HG03280 (cell line): ENCODE results near the gene PALM2AKAP2.

Source experiments
- ATAC-seq: cut with Tn5 transposase; IDR thresholded peaks from one replicate; pipeline ENCODE4 v1.9.1; 2021; ENCODE audit warnings: mild to moderate bottlenecking, moderate library complexity; ENCODE audit not compliant: unreplicated experiment

PALM2AKAP2 gene

GRCh38 chr9:109779711-109780452 lies at the start of gene PALM2AKAP2:
Gene PALM2AKAP2 (plus strand): TSS chr9:109780198. CDS start chr9:109780489, 291 bp downstream.
- ATAC-seq = no peak

DNA sequence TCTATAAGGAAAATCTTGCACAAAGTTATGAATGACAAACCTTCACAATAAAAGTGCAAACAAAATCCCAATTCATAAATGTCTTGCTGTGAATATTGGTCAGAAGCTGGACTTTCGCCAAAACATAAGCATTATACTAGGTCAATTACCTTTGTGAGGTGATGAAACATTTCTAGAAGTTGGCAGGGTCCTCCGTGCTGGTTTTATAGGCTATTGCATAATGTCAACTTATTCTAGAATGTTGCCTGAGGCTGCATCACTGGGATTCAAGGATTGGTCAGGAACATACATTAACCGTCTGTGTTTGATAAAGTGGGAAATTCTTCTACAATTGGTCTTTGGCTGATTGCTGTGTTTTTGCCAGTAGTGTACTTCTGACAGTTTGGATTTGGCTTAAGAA lies 49.8 kb upstream of the PALM2AKAP2 start:
- ATAC-seq = no peak

- ATAC-seq = no peak
These were observed 46.3 kb upstream of the PALM2AKAP2 start for GRCh38 chr9:109733690-109734089.

DNA sequence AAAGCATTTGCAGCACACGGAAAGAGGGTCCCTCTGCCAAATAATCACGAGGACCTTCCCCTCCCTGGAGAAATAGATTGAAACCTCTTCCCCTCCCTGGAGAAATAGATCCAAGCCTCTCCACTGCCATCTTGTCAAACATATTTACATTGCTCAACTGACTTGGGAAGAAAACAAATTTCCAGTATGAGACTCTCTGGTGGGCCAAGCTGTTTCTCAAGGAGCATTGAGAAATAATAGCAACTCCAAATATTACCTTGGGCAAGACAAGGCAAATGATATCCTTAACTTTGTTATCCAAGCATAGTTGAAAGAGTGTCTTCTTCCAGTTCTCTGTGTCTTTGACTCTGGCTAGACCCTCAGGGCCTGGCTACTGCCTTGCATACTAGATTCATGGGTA lies 45.2 kb upstream of the PALM2AKAP2 start:
- ATAC-seq = no peak

- no peak for ATAC-seq
These were observed 44.2 kb upstream of the PALM2AKAP2 start for GRCh38 chr9:109735801-109736200.

DNA sequence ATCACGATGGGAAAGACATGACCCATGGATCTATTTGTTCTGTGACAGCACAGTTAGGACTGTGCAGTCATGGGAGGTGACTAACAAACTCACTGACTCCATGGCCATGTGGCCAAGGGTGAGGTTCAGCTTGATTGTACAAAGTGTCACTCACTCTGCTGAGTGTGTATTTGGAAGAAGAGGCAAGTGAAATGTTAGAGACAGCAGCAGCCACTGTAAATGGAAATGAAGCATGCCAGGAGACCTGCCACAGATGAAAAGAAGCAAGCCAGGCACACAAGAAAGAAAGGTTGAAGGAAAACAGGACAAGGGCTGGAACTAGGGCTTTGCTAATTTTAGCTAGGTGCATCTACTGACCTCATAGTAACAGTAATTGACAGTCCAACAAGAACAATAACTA lies 42.7 kb upstream of the PALM2AKAP2 start:
- ATAC-seq = no peak

GRCh38 chr9:109739760-109740159 lies 40.2 kb upstream of the PALM2AKAP2 start:
- no peak for ATAC-seq

- no peak for ATAC-seq
These were observed 37.1 kb upstream of the PALM2AKAP2 start for GRCh38 chr9:109742776-109743348.

- no peak for ATAC-seq
These were observed 36.3 kb upstream of the PALM2AKAP2 start for GRCh38 chr9:109743696-109744095.

- no peak for ATAC-seq
These were observed 34.4 kb upstream of the PALM2AKAP2 start for GRCh38 chr9:109745335-109746283.

- ATAC-seq = no peak
These were observed 28.7 kb upstream of the PALM2AKAP2 start for GRCh38 chr9:109751253-109751652.

GRCh38 chr9:109753308-109753707 lies 26.7 kb upstream of the PALM2AKAP2 start:
- no peak for ATAC-seq

DNA sequence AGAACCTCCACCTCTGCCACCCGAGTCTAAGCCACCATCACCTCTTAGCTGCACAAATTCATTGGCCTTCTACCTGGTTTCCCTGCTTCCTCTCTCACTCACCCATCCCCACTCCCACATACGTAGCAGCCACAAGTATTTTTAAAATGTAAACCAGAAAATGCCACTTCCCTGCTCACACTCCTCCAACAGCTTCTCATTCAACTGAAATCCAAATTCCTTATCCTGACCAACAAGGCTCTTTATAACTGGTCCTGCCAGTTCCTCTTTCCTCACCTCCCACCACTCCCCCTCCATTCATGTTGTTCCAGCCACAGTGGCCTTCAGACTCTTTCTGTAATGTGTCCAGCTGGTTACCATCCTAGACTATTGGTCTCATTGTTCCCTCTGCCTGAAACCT lies 25.0 kb upstream of the PALM2AKAP2 start:
- no peak for ATAC-seq

GRCh38 chr9:109759589-109759988 lies 20.4 kb upstream of the PALM2AKAP2 start:
- no peak for ATAC-seq

DNA sequence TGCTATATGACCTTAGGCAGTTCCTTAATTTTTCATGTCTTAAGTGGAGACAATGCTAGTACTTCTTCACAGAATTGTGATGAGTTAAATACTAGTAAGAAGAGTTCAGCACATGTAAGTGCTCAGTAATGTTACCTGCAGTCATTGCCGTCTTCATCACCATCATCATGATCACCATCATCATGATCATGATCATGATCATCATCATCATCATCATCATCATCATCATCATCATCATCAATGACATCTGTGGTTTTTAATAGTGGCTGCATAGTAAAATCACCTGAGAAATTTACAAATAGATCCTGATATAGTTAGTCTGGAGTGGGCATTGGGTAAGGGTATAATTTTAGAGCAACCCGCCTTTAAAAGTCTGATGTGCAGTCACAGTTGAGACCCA lies 14.7 kb upstream of the PALM2AKAP2 start:
- no peak for ATAC-seq

GRCh38 chr9:109765830-109766229 lies 14.2 kb upstream of the PALM2AKAP2 start:
- no peak for ATAC-seq

DNA sequence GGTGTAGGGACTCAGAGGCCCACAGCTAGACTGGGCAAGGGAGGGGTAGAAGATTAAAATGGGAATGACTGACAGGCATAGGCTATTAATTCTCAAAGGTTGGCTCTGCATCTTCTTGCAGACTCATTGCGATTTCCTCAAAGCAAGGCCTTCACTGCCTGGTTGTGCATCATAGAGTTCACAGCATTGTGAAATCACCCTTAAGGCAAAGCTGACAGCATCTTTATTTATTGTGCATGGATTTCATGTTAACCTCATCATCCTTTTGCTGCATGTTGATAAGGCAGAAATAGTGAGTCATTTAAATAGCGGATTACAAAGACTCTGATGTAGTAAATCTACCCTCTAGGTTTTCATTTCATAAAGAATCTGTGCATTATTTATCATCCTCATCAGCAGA lies 13.6 kb upstream of the PALM2AKAP2 start:
- no peak for ATAC-seq

GRCh38 chr9:109767404-109767803 lies 12.6 kb upstream of the PALM2AKAP2 start:
- ATAC-seq = no peak

GRCh38 chr9:109767814-109768213 lies 12.2 kb upstream of the PALM2AKAP2 start:
- no peak for ATAC-seq

DNA sequence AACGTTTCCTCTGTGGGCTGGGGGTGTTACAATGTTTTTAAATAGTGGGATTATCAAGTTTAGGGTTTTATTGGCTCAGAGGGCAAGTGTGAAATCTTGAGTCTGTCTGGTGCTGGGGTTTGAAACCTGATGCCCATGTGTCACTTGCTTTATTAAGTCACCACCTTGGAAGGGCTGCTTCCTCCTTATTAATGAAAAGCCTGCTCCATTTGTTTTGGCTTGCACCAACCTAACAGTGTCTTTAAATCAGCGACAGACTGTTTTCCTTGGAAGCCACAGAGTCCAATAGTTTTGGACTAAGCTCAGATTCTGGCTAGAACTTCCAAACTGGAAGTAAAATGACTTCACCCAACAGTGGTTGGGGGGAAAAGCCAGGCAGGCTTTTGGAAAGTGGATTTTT lies 10.7 kb upstream of the PALM2AKAP2 start:
- ATAC-seq = no peak

GRCh38 chr9:109770101-109770500 lies 9.9 kb upstream of the PALM2AKAP2 start:
- ATAC-seq = no peak

GRCh38 chr9:109771087-109771486 lies 8.9 kb upstream of the PALM2AKAP2 start:
- no peak for ATAC-seq
